GM12878 (cell line): ENCODE measurements around the gene PPM1G.

Experiments
- ASH2L ChIP-seq: fragments of 300-600, 200-600 bp; sonication (generic); IDR thresholded peaks from 2 replicates; pipeline ENCODE4 v1.6.1; 2017; ENCODE audit warnings: low read depth, mild to moderate bottlenecking, borderline replicate concordance
- EP300 ChIP-seq, 2 experiments: fragments of 150-350 bp in 1 of 2; IDR thresholded peaks; 2 replicates each; pipeline ENCODE4 v1.6.1; 2011 to 2012; ENCODE audit warnings: low read depth in 2 of 2, low read length in 2 of 2, borderline replicate concordance in 1 of 2, improper control_type of control experiment in 1 of 2, inconsistent platforms in 1 of 2; ENCODE audit not compliant: control insufficient read depth in 1 of 2
- EZH2 ChIP-seq: IDR thresholded peaks from 2 replicates; pipeline ENCODE4 v1.6.1; 2012; ENCODE audit warnings: low read depth, mild to moderate bottlenecking, control low read depth, inconsistent platforms, low read length, borderline replicate concordance; ENCODE audit not compliant: control insufficient read depth
- POLR2A ChIP-seq: IDR thresholded peaks from 2 replicates; pipeline ENCODE4 v1.6.1; 2011; ENCODE audit warnings: low read depth, mild to moderate bottlenecking, low read length
- POLR2AphosphoS5 ChIP-seq: IDR thresholded peaks from 2 replicates; pipeline ENCODE4 v1.6.1; 2011; ENCODE audit warnings: mild to moderate bottlenecking, low read length, inconsistent platforms
- RCOR1 ChIP-seq: conservative IDR thresholded peaks from 2 replicates; pipeline ENCODE4 v1.6.1; 2012; ENCODE audit warnings: low read depth, low read length, improper control_type of control experiment
- SIN3A ChIP-seq: IDR thresholded peaks from 2 replicates; pipeline ENCODE4 v1.6.1; 2012; ENCODE audit warnings: low read depth, low read length, improper control_type of control experiment
- TCF12 ChIP-seq: IDR thresholded peaks from 2 replicates; pipeline ENCODE4 v1.6.1; 2011; ENCODE audit warnings: low read depth, mild to moderate bottlenecking, low read length
- YBX1 ChIP-seq: fragments of 450-650 bp; IDR thresholded peaks from 2 replicates; pipeline ENCODE4 v1.6.1; 2016; ENCODE audit warnings: antibody characterized with exemption
- ZNF207 ChIP-seq: fragments of 450-650 bp; IDR thresholded peaks from 2 replicates; pipeline ENCODE4 v1.6.1; 2014; ENCODE audit warnings: antibody characterized with exemption, mild to moderate bottlenecking, borderline replicate concordance
- ZNF217 ChIP-seq: fragments of 450-650 bp; IDR thresholded peaks from 2 replicates; pipeline ENCODE4 v1.6.1; 2017; ENCODE audit warnings: antibody characterized with exemption, mild to moderate bottlenecking
- TF ChIP-seq, protein P1 (sequence below), 3 experiments: IDR thresholded peaks in 2 of 3; conservative IDR thresholded peaks in 1 of 3; 2 replicates each; pipeline ENCODE4 v1.5.1; 2011; ENCODE audit warnings: low read depth in 3 of 3, low read length in 3 of 3, mild to moderate bottlenecking in 3 of 3, control low read depth in 2 of 3, moderate library complexity in 2 of 3, inconsistent platforms in 1 of 3, mixed read lengths in 1 of 3; ENCODE audit not compliant: control insufficient read depth in 2 of 3, insufficient read depth in 1 of 3; ENCODE audit errors: extremely low read depth in 1 of 3

DNA sequence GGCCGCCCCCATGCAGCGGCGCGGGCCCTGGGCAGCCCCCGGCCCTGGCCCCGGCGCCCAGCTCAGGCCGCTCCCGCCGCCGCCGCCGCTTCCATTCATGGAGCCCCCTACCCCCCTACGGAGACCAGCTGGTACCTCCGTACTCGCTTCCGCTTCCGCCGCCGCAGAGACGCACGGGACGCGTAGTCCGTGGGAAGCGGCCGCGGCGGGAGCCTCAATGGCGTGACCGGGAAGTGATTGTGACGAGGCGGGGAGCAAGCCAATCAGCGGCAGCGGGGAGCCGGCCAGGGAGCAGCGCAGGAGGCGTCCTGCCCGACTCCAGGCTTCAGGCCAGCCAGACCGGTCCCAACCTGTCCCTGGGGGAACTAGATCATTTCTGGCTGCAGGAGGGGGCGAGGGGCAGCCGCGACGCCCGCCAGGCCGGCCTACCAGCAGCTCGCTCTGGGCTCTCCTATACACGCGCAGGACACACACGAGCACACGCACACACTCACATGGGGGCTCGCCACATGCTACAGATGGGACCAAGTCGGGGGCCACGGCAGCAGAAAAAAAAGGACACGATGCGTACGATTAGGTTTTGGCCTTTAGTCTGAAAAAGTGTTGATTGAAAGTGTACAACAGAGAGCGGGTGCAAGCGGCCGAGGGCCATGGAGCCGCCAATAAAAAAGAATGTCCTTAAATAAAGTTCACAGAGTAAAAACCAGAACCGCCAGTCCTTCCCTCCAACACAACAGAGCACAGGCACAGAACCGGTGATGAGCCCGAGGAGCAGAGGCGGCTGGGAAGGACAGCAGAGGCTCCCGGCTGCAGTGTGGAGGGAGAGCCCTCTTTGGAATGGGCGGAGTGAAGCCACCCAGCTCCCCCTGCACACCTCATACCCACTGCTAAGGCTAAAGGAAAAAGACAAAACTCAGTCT, 28.5 kb downstream of the PPM1G start, which contains the start of gene ZNF513:
- 0 out of 2 replicates have a peak, but pooled peaks have one; percentile 39 for TF ChIP-seq ZNF217
- TF ChIP-seq RCOR1 = no peak
- TF ChIP-seq SIN3A = 0 out of 2 replicates have a peak, but pooled peaks have one; percentile 62
- TF ChIP-seq TCF12 = 0 out of 2 replicates have a peak, but pooled peaks have one; percentile 7
- TF ChIP-seq, protein P1, sequence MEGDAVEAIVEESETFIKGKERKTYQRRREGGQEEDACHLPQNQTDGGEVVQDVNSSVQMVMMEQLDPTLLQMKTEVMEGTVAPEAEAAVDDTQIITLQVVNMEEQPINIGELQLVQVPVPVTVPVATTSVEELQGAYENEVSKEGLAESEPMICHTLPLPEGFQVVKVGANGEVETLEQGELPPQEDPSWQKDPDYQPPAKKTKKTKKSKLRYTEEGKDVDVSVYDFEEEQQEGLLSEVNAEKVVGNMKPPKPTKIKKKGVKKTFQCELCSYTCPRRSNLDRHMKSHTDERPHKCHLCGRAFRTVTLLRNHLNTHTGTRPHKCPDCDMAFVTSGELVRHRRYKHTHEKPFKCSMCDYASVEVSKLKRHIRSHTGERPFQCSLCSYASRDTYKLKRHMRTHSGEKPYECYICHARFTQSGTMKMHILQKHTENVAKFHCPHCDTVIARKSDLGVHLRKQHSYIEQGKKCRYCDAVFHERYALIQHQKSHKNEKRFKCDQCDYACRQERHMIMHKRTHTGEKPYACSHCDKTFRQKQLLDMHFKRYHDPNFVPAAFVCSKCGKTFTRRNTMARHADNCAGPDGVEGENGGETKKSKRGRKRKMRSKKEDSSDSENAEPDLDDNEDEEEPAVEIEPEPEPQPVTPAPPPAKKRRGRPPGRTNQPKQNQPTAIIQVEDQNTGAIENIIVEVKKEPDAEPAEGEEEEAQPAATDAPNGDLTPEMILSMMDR (IDR thresholded peaks at IDR 0.05 in 2 of 3, conservative IDR thresholded peaks at IDR 0.05 in 1 of 3; ENCODE audit: control insufficient read depth in 2 of 3, extremely low read depth in 1 of 3, insufficient read depth in 1 of 3, low read depth in 3 of 3, low read length in 3 of 3) = no peak
- TF ChIP-seq POLR2AphosphoS5 = peak; percentile 75; the same call in 1 of the 2 replicates
- no peak for TF ChIP-seq EZH2
- TF ChIP-seq ZNF207 = no peak
- no peak for TF ChIP-seq YBX1
- no peak for TF ChIP-seq EP300 (IDR thresholded peaks at IDR 0.05; ENCODE audit: borderline replicate concordance in 1 of 2, control insufficient read depth in 1 of 2, low read depth in 2 of 2, low read length in 2 of 2)
- peak; percentile 91 for TF ChIP-seq POLR2A
- TF ChIP-seq ASH2L = peak; percentile 19; the same call in 1 of the 2 replicates
